ENCODE results near the gene GP5. TPM values are rescaled to one million over a fixed set of nuclear protein-coding genes. Genes with fewer than 3 reads are reported as not detected.

GP5 gene
- total and polyA plus RNA-seq, 2 of the 13 experiments (the other 11 are each of a cell fraction or from before 2014, with no cell fraction given): not detected

GRCh38 chr3:194348354-194348753 is 50.7 kb downstream of the GP5 start (continued):
- no peak for TF ChIP-seq ZNF292 (CRISPR knock-in tag; IDR thresholded peaks at IDR 0.05; ENCODE audit: borderline replicate concordance, low read depth)
- TF ChIP-seq KLF9 (CRISPR knock-in tag; IDR thresholded peaks at IDR 0.05; ENCODE audit: low read depth): no peak
- no peak for TF ChIP-seq DNMT3B (CRISPR knock-in tag; conservative IDR thresholded peaks at IDR 0.05)
- no peak for TF ChIP-seq EP300 (IDR thresholded peaks at IDR 0.05; ENCODE audit: low read depth in 2 of 2, low read length in 2 of 2)
- TF ChIP-seq EP300 (CRISPR knock-in tag; IDR thresholded peaks at IDR 0.05; ENCODE audit: borderline replicate concordance): no peak
- no peak for TF ChIP-seq TBP (CRISPR knock-in tag; IDR thresholded peaks at IDR 0.05)
- no peak for TF ChIP-seq SIN3B (IDR thresholded peaks at IDR 0.05; ENCODE audit: low read length)
- TF ChIP-seq MAX (IDR thresholded peaks at IDR 0.05): no peak
- no peak for TF ChIP-seq SP4 (CRISPR knock-in tag; IDR thresholded peaks at IDR 0.05)
- no peak for TF ChIP-seq JUND (CRISPR knock-in tag; IDR thresholded peaks at IDR 0.05)

- ChIA-PET CTCF (ENCODE audit: low intra/inter-chr PET ratio, low total read pairs) (no interaction called here), POLR2A (no interaction called here)
- no peak overlapping the region for H3K4me2 ChIP-seq (ENCODE audit: low read depth, low read length)
- H3K27ac ChIP-seq (ENCODE audit: extremely low read length, insufficient read depth, low read length): no peak overlapping the region
- in situ Hi-C loops (cut with HindIII; ENCODE audit: extremely low pct_ligation_motif_present, low pct_unique_long_range_greater_than_20kb) (no loop called here), intact Hi-C loops (cut with micrococcal nuclease; ENCODE audit: unreplicated experiment) (no loop called here)
- no peak overlapping the region for H2AFZ ChIP-seq (ENCODE audit: low read length)
- no peaks in the 10 kb centered on the region for H3K79me2 ChIP-seq (ENCODE audit: insufficient read depth, low read length)
- H3K4me3 ChIP-seq (replicated peaks in 1 of 3; ENCODE audit: insufficient read depth in 1 of 3, low read depth in 2 of 3, low read length in 3 of 3): no peak overlapping the region
- no peak for DNase-seq (ENCODE audit: low spot score)
- peaks cover 6 to 11% of the 10 kb centered on the region in 2 experiments; a peak in 4 of 5 replicates for H3K36me3 ChIP-seq (replicated peaks in 1 of 2; ENCODE audit: control insufficient read depth in 1 of 2, insufficient read depth in 2 of 2, low read length in 2 of 2)
- peaks cover 18% of the 10 kb centered on the region for H3K4me1 ChIP-seq (ENCODE audit: insufficient read depth, low read length)
- no peaks in the 10 kb centered on the region for H3K9me3 ChIP-seq (ENCODE audit: low read length)
- 95% methylated on average over 4 of the region's 5 CpGs for WGBS (ENCODE audit: low lambda C conversion rate)
- no peaks in the 10 kb centered on the region for H3K27me3 ChIP-seq (ENCODE audit: control insufficient read depth in 1 of 2, insufficient read depth in 2 of 2, low read length in 2 of 2)
- H3K9ac ChIP-seq (ENCODE audit: insufficient read depth, low read depth, low read length): no peak overlapping the region
- FAIRE-seq: no peak
- no TSS peak for BruUV-seq (replicated peaks)
- TF ChIP-seq REPIN1 (CRISPR knock-in tag; IDR thresholded peaks at IDR 0.05; ENCODE audit: borderline replicate concordance, low read depth) (no peak), PHF20 (CRISPR knock-in tag; IDR thresholded peaks at IDR 0.05) (no peak), KDM4B (CRISPR knock-in tag; IDR thresholded peaks at IDR 0.05) (no peak), KIAA2018 (CRISPR knock-in tag; IDR thresholded peaks at IDR 0.05; ENCODE audit: borderline replicate concordance) (no peak)
- H4K20me1 ChIP-seq (ENCODE audit: insufficient read depth, low read length): no peaks in the 10 kb centered on the region
- ATAC-seq: no peak
Measured at GRCh38 chr3:194346621-194347020, 52.4 kb downstream of the GP5 start.
